HAP-1 (cell line): ENCODE results near the gene GLRA1.
"Not testable (repeated sequence)": the region's sequence is repeated elsewhere in the genome, so short reads cannot be mapped to it uniquely, and the experiment has no call there.

Experiments
- DNase-seq, 2 experiments: peaks; one replicate each; pipeline ENCODE4 v3.0.0-alpha.2; 2016 to 2020; ENCODE audit warnings: low spot score in 2 of 2
- H3K27me3 ChIP-seq: fragments of 250-450 bp; sonication (Bioruptor Pico); 2 replicates; pipeline ENCODE4 v1.5.1; 2020; ENCODE audit warnings: low read depth, mild to moderate bottlenecking, moderate library complexity
- H3K36me3 ChIP-seq: fragments of 250-450 bp; sonication (Bioruptor Pico); replicated peaks from 2 replicates; pipeline ENCODE4 v1.5.1; 2020; ENCODE audit warnings: mild to moderate bottlenecking
- H3K4me1 ChIP-seq: fragments of 250-450 bp; sonication (Bioruptor Pico); 2 replicates; pipeline ENCODE4 v1.5.1; 2020; ENCODE audit warnings: mild to moderate bottlenecking
- H3K4me3 ChIP-seq: fragments of 250-450 bp; sonication (Bioruptor Pico); 2 replicates; pipeline ENCODE4 v1.5.1; 2020; ENCODE audit warnings: mild to moderate bottlenecking, moderate library complexity
- H3K9me3 ChIP-seq: fragments of 250-450 bp; sonication (Bioruptor Pico); 2 replicates; pipeline ENCODE4 v1.5.1; 2020; ENCODE audit warnings: mild to moderate bottlenecking, moderate library complexity
- in situ Hi-C: fragments of 300-500 bp; cut with MboI; formaldehyde crosslinking; loops from 3 replicates; pipeline ENCODE4 v1.14.3; 2020; ENCODE audit warnings: low sequenced_read_pairs, inconsistent platforms, mixed read lengths

The GLRA1 gene

DNA sequence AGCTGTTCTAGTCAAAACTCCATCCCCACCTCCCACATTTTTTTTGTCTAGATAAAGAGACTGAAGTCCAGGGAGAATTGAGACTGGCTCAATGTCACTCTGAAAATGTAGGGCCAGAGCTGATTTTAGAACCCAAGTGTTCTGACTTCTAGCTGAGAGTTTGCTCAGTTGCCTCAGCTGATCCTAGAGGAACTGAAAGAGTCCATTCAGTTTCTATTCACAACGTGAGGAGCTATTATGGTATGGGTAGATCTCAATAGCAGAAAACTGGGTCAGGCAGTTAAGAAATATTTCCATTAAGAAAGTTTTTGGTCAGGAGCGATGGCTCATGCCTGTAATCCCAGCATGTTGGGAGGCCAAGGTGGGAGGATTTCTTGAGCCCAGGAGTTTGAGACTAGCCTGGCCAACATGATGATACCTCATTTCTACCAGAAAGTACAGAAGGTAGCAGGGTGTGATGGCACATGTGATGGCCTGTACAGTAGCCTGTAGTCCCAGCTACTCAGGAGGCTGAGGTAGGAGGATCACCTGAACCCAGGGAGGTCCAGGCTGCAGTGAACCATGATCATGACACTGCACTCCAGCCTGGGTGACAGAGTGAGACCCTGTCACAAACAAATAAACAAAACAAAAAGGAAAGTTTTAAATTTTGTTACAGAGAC lies 61.7 kb downstream of the GLRA1 start:
- Histone ChIP-seq H3K4me3 (no peak overlapping the region), H3K9me3 (no peaks in the 10 kb centered on the region), H3K27me3 (no peaks in the 10 kb centered on the region), H3K36me3 (no peaks in the 10 kb centered on the region), H3K4me1 (no peaks in the 10 kb centered on the region)
- DNase-seq: no peak
- in situ Hi-C loops: no loop called here

- H3K9me3 ChIP-seq, in situ Hi-C loops, H3K36me3 ChIP-seq: not testable (repeated sequence)
Measured at GRCh38 chr5:151860867-151861266, 63.8 kb downstream of the GLRA1 start.

GRCh38 chr5:151856861-151857260 lies 67.8 kb downstream of the GLRA1 start:
- Histone ChIP-seq H3K4me3 (no peak overlapping the region), H3K9me3 (no peaks in the 10 kb centered on the region), H3K4me1 (no peaks in the 10 kb centered on the region), H3K27me3 (no peaks in the 10 kb centered on the region), H3K36me3 (no peaks in the 10 kb centered on the region)
- in situ Hi-C loops: no loop called here
- no peak for DNase-seq

More at GRCh38 chr5:151860867-151861266, 63.8 kb downstream of the GLRA1 start:
- not testable (repeated sequence) for H3K27me3 ChIP-seq, DNase-seq, H3K4me3 ChIP-seq, H3K4me1 ChIP-seq

GRCh38 chr5:151855701-151856100 lies 69.0 kb downstream of the GLRA1 start:
- in situ Hi-C loops: no loop called here
- H3K4me3 ChIP-seq: no peak overlapping the region
- H3K9me3 ChIP-seq: no peaks in the 10 kb centered on the region
- H3K4me1 ChIP-seq: no peaks in the 10 kb centered on the region
- no peaks in the 10 kb centered on the region for H3K27me3 ChIP-seq
- no peaks in the 10 kb centered on the region for H3K36me3 ChIP-seq
- no peak for DNase-seq

DNA sequence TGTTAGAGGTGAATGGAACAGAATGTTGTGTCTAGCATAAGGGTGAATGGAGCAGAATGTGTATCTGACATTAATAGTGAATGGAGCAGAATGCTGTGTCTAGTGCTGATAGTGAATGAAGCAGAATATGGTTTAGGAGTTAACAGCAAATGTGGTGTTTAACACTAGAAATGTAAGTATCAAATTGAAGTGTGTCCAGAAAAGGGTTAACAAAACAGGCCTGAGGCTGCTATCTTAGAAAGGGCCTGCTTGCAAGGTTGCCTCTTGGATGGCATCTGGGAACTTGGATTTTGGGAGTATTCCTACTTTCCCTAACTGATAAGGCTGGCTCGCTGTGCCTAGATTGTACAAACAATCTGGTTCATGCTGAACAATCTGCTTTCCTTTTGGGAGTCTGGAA lies 76.8 kb downstream of the GLRA1 start:
- no peaks in the 10 kb centered on the region for H3K9me3 ChIP-seq
- no peaks in the 10 kb centered on the region for H3K27me3 ChIP-seq
- no peaks in the 10 kb centered on the region for H3K36me3 ChIP-seq
- no peaks in the 10 kb centered on the region for H3K4me1 ChIP-seq
- in situ Hi-C loops: no loop called here
- DNase-seq: no peak
- no peak overlapping the region for H3K4me3 ChIP-seq

DNA sequence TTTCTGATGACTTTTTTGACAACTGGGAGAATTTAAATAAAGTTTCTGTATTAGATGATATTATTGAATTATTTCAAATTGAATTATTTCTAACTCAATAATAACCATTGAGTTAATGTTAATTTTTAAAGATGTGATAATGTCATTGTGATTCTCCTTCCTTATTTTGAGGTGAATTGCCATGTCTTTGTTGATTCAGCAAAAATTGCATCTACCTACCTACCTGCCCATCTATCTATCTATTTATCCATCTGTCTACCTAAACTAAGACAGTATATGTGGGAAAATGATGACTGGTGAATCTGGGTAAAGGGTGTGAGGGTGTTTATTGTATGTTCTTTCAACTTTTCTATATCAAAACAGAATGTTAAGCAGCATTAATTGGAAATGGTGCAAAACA lies 77.9 kb downstream of the GLRA1 start:
- no peaks in the 10 kb centered on the region for H3K36me3 ChIP-seq
- no peaks in the 10 kb centered on the region for H3K27me3 ChIP-seq
- no peaks in the 10 kb centered on the region for H3K4me1 ChIP-seq
- DNase-seq: no peak
- H3K9me3 ChIP-seq: no peaks in the 10 kb centered on the region
- no peak overlapping the region for H3K4me3 ChIP-seq
- in situ Hi-C loops: no loop called here

DNA sequence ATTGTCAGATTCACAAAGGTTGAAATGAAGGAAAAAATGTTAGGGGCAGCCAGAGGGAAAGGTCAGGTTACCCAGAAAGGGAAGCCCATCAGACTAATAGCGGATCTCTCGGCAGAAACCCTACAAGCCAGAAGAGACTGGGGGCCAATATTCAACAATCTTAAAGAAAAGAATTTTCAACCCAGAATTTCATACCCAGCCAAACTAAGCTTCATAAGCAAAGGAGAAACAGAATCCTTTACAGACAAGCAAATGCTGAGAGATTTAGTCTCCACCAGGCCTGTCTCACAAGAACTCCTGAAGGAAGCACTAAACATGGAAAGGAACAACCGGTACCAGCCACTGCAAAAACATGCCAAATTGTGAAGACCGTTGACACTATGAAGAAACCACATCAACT lies 91.8 kb downstream of the GLRA1 start:
- DNase-seq, H3K9me3 ChIP-seq, H3K4me1 ChIP-seq, H3K4me3 ChIP-seq, H3K27me3 ChIP-seq, H3K36me3 ChIP-seq, in situ Hi-C loops: not testable (repeated sequence)

GRCh38 chr5:151829370-151829769 lies 95.3 kb downstream of the GLRA1 start:
- DNase-seq: no peak
- Histone ChIP-seq H3K9me3 (0 out of 2 replicates have a peak, but pooled peaks cover 3% of the 10 kb centered on the region), H3K4me1 (no peaks in the 10 kb centered on the region), H3K27me3 (no peaks in the 10 kb centered on the region), H3K36me3 (peaks cover 14% of the 10 kb centered on the region), H3K4me3 (no peak overlapping the region)
- in situ Hi-C loops: loop anchor here (10.0 kb wide), 1 partner anchor 315 kb away; no protein-coding TSS in a partner anchor

GRCh38 chr5:151825445-151825844 lies 99.2 kb downstream of the GLRA1 start:
- peak; percentile 36 to 75 for DNase-seq
- H3K4me3 ChIP-seq: no peak overlapping the region
- H3K9me3 ChIP-seq: no peaks in the 10 kb centered on the region
- H3K27me3 ChIP-seq: no peaks in the 10 kb centered on the region
- no peaks in the 10 kb centered on the region for H3K4me1 ChIP-seq
- in situ Hi-C loops: loop anchor here (10.0 kb wide), 1 partner anchor 319 kb away; no protein-coding TSS in a partner anchor
- H3K36me3 ChIP-seq: peaks cover 14% of the 10 kb centered on the region

DNA sequence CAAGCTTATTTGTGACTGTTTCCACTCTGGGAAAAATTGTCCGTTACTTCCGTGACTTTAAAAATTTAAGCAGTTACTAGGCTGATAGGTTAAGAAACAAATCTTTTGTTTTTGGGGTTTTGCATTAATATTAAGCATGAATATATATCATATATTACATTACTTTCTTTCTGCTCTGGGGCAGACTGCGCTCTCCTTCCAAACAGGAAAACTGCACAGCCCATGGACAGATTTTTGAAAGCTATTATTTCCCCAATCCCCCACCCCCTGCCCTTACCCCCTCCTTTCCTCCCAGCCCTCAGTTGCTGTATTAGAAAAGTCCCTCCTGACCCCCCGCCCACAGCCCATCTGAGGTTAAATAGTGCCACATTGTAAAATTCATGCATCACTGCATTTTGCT lies 102.5 kb downstream of the GLRA1 start:
- H3K9me3 ChIP-seq: no peaks in the 10 kb centered on the region
- H3K4me3 ChIP-seq: no peak overlapping the region
- DNase-seq: no peak
- H3K36me3 ChIP-seq: peaks cover 16% of the 10 kb centered on the region
- in situ Hi-C loops: loop anchor here (10.0 kb wide), 1 partner anchor 323 kb away; no protein-coding TSS in a partner anchor
- no peaks in the 10 kb centered on the region for H3K27me3 ChIP-seq
- no peaks in the 10 kb centered on the region for H3K4me1 ChIP-seq

GRCh38 chr5:151820903-151821302 lies 103.7 kb downstream of the GLRA1 start:
- in situ Hi-C loops: loop anchor here (10.0 kb wide), 1 partner anchor 324 kb away; no protein-coding TSS in a partner anchor
- no peaks in the 10 kb centered on the region for H3K27me3 ChIP-seq
- no peak overlapping the region for H3K4me3 ChIP-seq
- H3K9me3 ChIP-seq: no peaks in the 10 kb centered on the region
- no peak for DNase-seq
- peaks cover 23% of the 10 kb centered on the region for H3K36me3 ChIP-seq
- H3K4me1 ChIP-seq: no peaks in the 10 kb centered on the region

- Histone ChIP-seq H3K36me3 (peaks cover 19% of the 10 kb centered on the region), H3K4me3 (no peak overlapping the region), H3K9me3 (no peaks in the 10 kb centered on the region), H3K27me3 (no peaks in the 10 kb centered on the region), H3K4me1 (no peaks in the 10 kb centered on the region)
- DNase-seq: no peak
- in situ Hi-C loops: loop anchor here (10.0 kb wide), 1 partner anchor 325 kb away; no protein-coding TSS in a partner anchor
Measured at GRCh38 chr5:151820271-151820670, 104.4 kb downstream of the GLRA1 start.

DNA sequence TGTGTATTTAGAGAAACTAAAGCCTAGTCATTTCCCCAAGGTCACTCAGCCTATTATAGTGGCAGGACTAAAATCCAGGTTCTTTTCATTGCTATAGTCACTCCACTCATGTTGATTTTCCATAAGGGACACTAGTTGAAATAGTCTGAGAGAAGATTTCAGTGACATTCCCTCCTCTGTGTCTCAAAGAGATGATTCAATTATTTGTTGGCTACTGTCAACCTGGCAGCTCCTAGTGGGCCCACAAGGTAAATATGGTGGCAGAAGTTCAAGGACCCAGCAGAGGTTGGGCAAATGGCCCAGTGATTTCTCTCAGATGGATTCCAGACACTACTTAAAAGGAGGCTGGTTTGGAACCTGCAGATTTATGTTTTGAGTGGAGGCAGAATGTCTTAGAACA lies 104.8 kb downstream of the GLRA1 start:
- Histone ChIP-seq H3K4me1 (no peaks in the 10 kb centered on the region), H3K27me3 (no peaks in the 10 kb centered on the region), H3K9me3 (no peaks in the 10 kb centered on the region), H3K36me3 (peaks cover 17% of the 10 kb centered on the region), H3K4me3 (no peak overlapping the region)
- in situ Hi-C loops: loop anchor here (10.0 kb wide), 1 partner anchor 325 kb away; no protein-coding TSS in a partner anchor
- no peak for DNase-seq

GRCh38 chr5:151815051-151815450 lies 109.6 kb downstream of the GLRA1 start:
- in situ Hi-C loops: no loop called here
- Histone ChIP-seq H3K4me1 (no peaks in the 10 kb centered on the region), H3K27me3 (no peaks in the 10 kb centered on the region), H3K4me3 (no peak overlapping the region), H3K9me3 (no peaks in the 10 kb centered on the region), H3K36me3 (peaks cover 61% of the 10 kb centered on the region)
- DNase-seq: no peak
